NCI-H2171 treated with DMSO at 0.1 percent for 48 hours (cell line): Measurements from ENCODE around the gene RBM15B.

ENCODE experiments used
- DNase-seq: peaks from one replicate; lab custom pipeline; 2025; lab: John Stamatoyannopoulos, UW

RBM15B gene

DNA sequence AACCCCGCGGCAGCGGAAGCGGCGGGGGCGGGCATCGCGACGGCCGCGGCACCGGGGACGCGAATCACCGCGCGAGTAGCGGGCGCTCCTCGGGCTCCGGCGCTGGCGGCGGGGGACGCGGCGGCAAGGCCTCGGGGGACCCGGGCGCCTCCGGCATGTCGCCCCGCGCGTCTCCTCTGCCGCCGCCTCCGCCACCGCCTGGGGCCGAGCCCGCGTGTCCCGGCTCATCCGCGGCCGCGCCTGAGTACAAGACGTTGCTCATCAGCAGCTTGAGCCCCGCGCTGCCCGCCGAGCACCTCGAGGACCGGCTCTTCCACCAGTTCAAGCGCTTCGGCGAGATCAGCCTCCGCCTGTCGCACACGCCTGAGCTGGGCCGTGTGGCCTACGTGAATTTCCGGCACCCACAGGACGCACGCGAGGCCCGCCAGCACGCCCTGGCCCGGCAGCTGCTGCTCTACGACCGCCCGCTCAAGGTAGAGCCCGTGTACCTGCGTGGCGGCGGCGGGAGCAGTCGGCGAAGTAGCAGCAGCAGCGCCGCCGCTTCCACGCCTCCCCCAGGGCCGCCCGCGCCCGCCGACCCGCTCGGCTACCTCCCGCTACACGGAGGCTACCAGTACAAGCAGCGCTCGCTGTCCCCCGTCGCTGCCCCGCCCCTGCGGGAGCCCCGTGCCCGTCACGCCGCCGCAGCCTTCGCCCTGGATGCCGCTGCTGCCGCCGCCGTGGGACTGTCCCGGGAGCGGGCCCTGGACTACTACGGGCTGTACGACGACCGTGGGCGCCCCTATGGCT, 675 bp downstream of the RBM15B start:
- DNase-seq: no peak

- no peak for DNase-seq
Observed at GRCh38 chr3:51392355-51393133, 1.5 kb downstream of the RBM15B start.

DNA sequence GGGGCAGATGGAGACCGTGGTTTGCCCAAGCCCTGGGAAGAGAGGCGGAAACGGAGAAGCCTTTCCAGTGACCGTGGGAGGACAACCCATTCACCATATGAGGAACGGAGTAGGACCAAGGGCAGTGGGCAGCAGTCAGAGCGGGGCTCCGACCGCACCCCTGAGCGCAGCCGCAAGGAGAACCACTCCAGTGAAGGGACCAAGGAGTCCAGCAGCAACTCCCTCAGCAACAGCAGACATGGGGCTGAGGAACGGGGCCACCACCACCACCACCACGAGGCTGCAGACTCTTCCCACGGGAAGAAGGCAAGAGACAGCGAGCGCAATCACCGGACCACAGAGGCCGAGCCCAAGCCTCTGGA, 2.0 kb downstream of the RBM15B start:
- DNase-seq: no peak

GRCh38 chr3:51393564-51393963, 2.5 kb downstream of the RBM15B start:
- DNase-seq: no peak

DNA sequence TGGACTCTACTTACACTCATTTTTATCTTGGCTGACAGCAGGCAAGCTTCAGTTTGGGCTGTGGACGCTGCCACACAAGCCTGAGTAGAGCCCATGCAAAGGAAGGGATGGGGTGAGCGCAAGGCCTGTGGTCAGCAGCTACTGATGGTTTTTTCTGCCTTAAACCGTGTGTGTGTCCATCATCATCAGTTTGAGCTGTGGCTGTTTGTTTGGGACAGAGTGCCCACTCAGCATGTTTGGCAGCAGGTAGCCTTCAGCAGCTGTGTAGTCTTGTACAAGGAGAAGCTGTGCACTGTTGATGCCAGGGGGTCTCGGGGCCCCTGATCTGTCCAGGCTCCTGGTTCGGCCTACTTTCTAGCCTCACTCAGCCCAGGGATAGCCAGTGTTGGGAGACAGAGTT, 3.5 kb downstream of the RBM15B start:
- no peak for DNase-seq

GRCh38 chr3:51395493-51396213, 4.6 kb downstream of the RBM15B start:
- no peak for DNase-seq

DNA sequence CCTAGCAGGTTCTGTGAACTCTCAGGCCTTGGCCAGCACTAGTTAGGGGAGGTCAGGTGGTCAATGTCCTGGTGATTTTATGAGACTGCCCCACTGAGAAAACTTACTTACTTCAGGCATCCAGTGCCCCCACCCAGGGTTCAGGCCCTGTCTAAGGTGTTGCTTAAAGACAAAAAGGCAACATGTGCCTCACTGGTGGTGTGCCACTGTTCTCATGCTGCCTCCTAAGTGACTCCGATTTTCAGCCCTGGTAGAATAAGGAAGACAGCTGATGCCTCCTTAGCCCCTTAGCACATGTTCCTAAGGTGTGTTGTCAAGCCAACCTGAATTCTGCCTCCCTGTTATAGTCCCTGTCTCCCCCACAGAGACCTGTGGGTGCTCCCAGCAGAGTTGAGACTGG, 5.3 kb downstream of the RBM15B start:
- no peak for DNase-seq

GRCh38 chr3:51397392-51397791, 6.3 kb downstream of the RBM15B start:
- no peak for DNase-seq

DNA sequence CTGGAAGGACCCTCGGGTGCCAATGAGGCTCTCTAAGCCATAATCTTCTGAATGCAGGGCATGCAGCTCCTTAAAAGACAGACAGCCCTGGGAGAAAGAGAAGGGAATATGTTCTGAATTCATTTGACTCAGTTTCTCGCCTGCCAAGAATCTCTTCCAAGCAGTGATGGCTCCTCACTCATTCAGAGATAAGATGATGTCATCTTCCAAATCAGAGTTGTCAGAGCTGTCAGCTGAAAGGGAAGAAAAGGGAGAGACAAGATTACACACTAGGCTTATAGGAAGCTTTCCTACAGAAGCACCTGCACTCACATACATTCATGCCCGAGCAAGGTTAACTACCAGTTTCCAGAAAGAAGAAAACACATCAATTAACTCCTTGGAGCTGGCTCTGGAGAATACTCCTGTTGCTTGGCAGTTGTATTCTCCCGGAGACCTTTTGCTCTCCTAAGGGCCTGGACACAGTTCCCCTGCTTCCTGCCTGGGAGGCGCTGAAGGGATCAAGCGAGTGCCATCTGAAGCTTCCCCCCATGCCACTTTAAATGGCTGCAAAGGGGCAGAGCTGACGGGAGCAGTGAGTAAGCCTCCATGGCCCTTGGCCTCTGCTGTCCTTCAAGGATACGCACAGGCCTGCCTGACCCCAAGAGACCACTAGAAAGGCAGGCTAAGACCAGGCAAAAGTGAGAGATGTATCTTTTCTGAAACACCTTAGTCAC, 7.7 kb downstream of the RBM15B start:
- DNase-seq: no peak

DNA sequence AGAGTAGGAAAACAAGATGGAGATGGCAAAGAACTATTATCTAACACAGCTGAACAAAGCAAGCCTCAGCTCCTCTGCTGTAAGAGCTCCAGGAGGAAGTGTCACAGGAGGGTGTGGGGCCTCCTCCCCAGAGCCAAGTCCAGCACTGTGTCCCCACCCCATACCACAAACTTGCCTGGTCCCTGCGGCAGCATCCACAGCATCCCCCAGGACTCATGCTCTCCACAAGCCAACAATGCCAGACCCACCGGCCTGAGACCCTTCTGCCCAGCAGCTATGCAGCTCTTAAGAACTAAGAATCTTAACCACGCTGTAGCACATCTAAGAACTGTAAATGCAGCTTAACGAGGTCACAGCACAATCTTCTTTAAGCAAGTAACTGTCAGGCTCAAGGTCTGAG, 9.1 kb downstream of the RBM15B start:
- DNase-seq: no peak

DNA sequence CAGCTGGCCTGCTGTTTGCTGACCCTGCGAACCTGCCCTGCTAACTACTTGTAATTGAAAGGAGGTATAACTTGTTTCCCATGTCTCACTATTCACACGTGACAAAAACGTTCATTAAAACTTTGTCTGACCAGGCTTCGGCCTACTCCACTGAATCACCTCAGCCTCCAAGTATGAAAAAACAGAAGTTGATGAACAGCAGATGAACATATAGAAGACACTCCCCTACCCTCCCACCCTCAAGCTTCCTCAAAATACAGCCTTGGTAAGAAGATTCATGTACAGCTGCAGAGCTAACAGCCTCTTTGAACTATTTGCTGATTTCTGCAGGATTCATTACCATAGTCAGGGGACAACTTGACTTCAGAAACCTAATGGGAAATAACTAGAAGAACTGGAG, 10.7 kb downstream of the RBM15B start:
- DNase-seq: no peak

- DNase-seq: no peak
Observed at GRCh38 chr3:51403675-51404074, 12.6 kb downstream of the RBM15B start.

- DNase-seq: no peak
Observed at GRCh38 chr3:51408021-51408420, 16.9 kb downstream of the RBM15B start.

GRCh38 chr3:51408813-51409212, 17.7 kb downstream of the RBM15B start:
- DNase-seq: no peak

DNA sequence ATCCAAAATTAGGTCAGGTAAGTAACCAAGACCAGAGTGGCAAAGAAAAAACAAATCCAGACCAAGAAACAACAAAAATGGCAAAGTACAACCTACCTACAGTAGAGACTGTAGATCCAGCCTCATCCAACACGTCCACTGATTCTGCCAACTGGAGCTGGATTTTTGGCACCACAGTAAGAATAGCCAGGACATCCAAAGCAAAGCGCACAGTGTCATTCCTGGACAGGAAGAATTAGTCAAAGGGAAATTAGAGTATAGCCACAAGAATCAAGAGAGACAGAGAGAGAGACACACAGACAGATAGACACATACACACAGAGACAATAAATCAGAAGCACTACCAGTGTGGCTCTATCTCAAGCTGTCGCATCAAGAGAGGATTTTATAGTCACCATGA, 31.1 kb downstream of the RBM15B start:
- DNase-seq: no peak

DNA sequence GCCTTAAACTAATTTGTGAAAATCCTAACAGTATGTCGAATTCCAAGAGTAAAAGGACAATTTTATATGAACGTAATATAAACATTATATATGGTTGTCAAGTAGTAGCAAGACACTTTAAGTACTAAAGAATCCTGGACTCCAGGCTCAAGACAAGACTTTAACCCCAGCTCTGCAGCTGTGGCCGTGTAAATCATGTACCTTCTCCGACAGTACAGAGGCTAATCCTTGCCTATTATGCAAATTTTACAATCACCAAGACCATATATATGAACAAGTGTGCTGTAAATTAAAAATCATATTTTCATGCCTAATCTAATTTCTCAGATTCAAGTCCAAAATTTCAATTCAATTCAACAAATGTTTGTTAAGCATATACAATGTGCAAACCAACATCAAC, 35.8 kb downstream of the RBM15B start:
- DNase-seq: no peak

DNA sequence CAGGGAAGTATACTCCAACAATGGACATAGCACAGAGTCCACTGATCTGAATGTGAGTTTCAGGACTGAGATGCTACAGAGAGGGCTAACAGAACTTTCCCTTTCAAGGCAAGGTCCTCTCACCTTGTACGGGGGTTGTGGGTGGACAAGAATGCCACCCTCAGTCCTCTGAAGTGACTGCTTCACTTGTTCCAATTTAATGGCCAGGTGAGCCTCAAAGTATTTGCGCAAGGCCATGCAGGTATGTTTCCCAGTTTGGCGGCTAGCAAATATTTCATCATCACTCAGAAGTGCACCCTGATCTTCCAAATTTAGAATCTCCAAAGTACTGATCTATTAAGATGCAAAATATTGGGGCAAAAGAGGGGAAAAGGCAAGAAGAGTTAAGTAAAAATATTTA, 38.1 kb downstream of the RBM15B start:
- no peak for DNase-seq

DNA sequence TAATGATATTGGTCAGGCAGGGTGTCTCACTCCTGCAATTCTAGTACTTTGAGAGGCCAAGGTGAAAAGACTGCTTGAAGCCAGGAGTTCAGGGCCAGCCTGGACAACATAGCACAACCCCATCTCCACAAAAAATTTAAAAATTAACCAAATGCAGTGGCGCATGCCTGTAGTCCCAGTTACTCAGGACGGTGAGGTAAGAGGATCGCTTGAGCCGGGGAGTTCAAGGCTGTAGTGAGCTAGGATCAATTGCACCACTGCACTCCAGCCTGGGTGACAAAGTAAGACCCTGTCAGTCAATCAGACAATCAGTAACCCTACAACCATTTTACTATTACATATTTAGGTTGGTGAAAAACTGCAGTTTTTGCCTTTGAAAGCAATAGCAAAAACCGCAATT, 43.0 kb downstream of the RBM15B start:
- no peak for DNase-seq

DNA sequence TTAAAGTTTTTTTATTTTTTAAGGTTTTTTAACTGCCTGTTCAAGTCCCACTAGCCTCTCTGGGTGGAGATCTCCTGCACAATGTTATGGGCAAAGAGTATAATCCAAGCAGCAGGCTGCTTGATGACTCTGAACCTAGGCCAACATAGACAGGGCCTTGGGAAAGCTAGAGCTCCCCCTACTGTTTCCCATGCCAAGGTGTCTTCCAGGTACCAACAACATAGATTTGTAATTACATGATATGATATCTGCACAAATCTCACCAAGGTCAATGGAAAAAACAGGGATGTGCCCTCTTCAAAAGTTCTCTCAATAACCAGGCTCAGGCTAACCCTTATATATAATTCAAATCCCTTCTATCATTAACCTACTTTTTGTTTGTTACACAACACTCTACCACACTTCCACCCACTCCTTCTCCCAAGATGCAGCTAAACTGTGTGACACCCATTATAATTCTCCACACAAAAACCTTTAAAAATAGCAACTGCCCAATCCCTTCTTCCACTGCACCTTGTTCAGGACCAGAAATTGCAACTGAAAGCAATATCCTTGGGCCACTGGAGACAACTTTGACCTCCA, 43.8 kb downstream of the RBM15B start:
- DNase-seq: peak; percentile 23

DNA sequence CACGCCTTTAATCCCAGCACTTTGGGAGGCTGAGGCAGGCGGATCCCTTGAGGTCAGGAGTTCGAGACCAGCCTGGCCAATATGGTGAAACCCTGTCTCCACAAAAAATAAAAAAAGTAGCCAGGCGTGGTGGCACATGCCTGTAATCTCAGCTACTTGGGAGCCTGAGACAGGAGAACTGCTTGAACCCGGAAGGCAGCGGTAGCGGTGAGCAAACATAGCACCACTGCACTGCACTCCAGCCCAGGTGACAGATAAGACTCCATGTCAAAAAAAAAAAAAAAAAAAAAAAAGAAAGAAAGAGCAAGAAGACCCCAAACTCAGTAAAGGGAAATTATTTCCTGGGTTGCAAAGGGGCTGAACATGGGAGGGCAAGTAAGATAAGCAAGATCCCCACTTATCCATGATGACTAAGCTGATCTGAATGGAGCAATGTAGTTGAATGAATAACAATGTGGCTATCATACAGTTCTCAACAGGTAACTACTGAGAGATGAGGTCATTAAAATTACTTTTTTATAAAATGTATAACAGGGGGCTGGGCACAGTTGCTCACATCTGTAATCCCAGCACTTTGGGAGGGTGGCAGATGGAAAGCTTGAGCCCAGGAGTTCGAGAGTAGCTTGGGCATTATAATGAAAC, 46.0 kb downstream of the RBM15B start:
- DNase-seq: no peak

GRCh38 chr3:51441282-51442030, 50.4 kb downstream of the RBM15B start:
- no peak for DNase-seq
